Spleen (tissue), 7 donors: ENCODE measurements around the gene CDC34.

Source experiments
- CTCF ChIP-seq, 11 experiments: fragments of 200-600 bp in 7 of 11; fragments of 450-650 bp in 4 of 11; sonication (generic) in 4 of 11; IDR thresholded peaks in 8 of 11; conservative IDR thresholded peaks in 3 of 11; 1 replicate in 7 of 11; 2 replicates in 4 of 11; pipeline versions ENCODE4 v1.4.0 to v1.8.0; 2016 to 2021; ENCODE audit warnings: antibody characterized with exemption in 11 of 11, inconsistent platforms in 4 of 11, mild to moderate bottlenecking in 1 of 11
- POLR2A ChIP-seq, 3 donors: fragments of 450-650 bp; IDR thresholded peaks; one replicate each; pipeline ENCODE4 v1.5.1; 2017; ENCODE audit warnings: antibody characterized with exemption in 3 of 3, mild to moderate bottlenecking in 1 of 3
- POLR2AphosphoS5 ChIP-seq, 3 donors: sonication (generic); formaldehyde crosslinking; IDR thresholded peaks; one replicate each; pipeline ENCODE4 v1.5.1; 2017; ENCODE audit warnings: antibody characterized with exemption in 3 of 3
- donor health status: DM: no; HTN: no; CAD: no; lungs with moderate emphysema.
- donor health status: DM: no; HTN: no; CAD: no.
- donor health status: DM: no; HTN: no; CAD: no.

GRCh38 chr19:495081-495401 lies 36.5 kb upstream of the CDC34 start:
- TF ChIP-seq CTCF (IDR thresholded peaks at IDR 0.05 in 8 of 11, conservative IDR thresholded peaks at IDR 0.05 in 3 of 11) (no peak), POLR2AphosphoS5 (IDR thresholded peaks at IDR 0.05) (no peak), POLR2A (IDR thresholded peaks at IDR 0.05) (no peak)
